HUES6 (cell line): ENCODE results near the gene CADPS2.
"Not testable (repeated sequence)": the region's sequence is repeated elsewhere in the genome, so short reads cannot be mapped to it uniquely, and the experiment has no call there.

ENCODE experiments used
- H3K27ac ChIP-seq: 2 replicates; pipeline ENCODE4 v1.7.0; 2013; ENCODE audit warnings: low read depth, mild to moderate bottlenecking, low read length, inconsistent platforms
- H3K27me3 ChIP-seq: 2 replicates; pipeline ENCODE4 v1.6.1; 2013; ENCODE audit warnings: low read length; ENCODE audit not compliant: control insufficient read depth, insufficient read depth
- H3K36me3 ChIP-seq: 2 replicates; pipeline ENCODE4 v1.6.1; 2013; ENCODE audit warnings: low read length; ENCODE audit not compliant: control insufficient read depth, insufficient read depth
- H3K4me1 ChIP-seq: 2 replicates; pipeline ENCODE4 v1.6.1; 2013; ENCODE audit warnings: low read length; ENCODE audit not compliant: control insufficient read depth, insufficient read depth
- H3K4me3 ChIP-seq: 2 replicates; pipeline ENCODE4 v1.5.1; 2013; ENCODE audit warnings: low read depth, low read length
- H3K9ac ChIP-seq: one replicate; pipeline ENCODE4 v1.6.1; 2013; ENCODE audit warnings: mild to moderate bottlenecking, low read length
- H3K9me3 ChIP-seq: 2 replicates; pipeline ENCODE4 v1.6.1; 2013; ENCODE audit warnings: low read depth, low read length; ENCODE audit not compliant: control insufficient read depth, insufficient read depth

The CADPS2 gene

GRCh38 chr7:122638459-122638858 is 247.8 kb downstream of the CADPS2 start:
- Histone ChIP-seq H3K36me3 (no peaks in the 10 kb centered on the region), H3K4me3 (no peak overlapping the region), H3K27me3 (no peaks in the 10 kb centered on the region), H3K4me1 (no peaks in the 10 kb centered on the region), H3K9me3 (no peaks in the 10 kb centered on the region), H3K27ac (no peak overlapping the region), H3K9ac (no peak overlapping the region)

GRCh38 chr7:122637784-122638183 is 248.5 kb downstream of the CADPS2 start:
- no peak overlapping the region for H3K27ac ChIP-seq
- H3K9me3 ChIP-seq: no peaks in the 10 kb centered on the region
- no peak overlapping the region for H3K9ac ChIP-seq
- no peaks in the 10 kb centered on the region for H3K36me3 ChIP-seq
- no peak overlapping the region for H3K4me3 ChIP-seq
- no peaks in the 10 kb centered on the region for H3K27me3 ChIP-seq
- H3K4me1 ChIP-seq: no peaks in the 10 kb centered on the region

- H3K27me3 ChIP-seq, H3K36me3 ChIP-seq, H3K9me3 ChIP-seq, H3K9ac ChIP-seq, H3K4me3 ChIP-seq, H3K4me1 ChIP-seq, H3K27ac ChIP-seq: not testable (repeated sequence)
Measured at GRCh38 chr7:122635481-122635880, 250.8 kb downstream of the CADPS2 start.

GRCh38 chr7:122633472-122633871 is 252.8 kb downstream of the CADPS2 start:
- Histone ChIP-seq H3K9me3 (no peaks in the 10 kb centered on the region), H3K4me1 (no peaks in the 10 kb centered on the region), H3K36me3 (no peaks in the 10 kb centered on the region), H3K4me3 (no peak overlapping the region), H3K27ac (no peak overlapping the region), H3K27me3 (no peaks in the 10 kb centered on the region), H3K9ac (no peak overlapping the region)

GRCh38 chr7:122632238-122632637 is 254.0 kb downstream of the CADPS2 start:
- H3K27me3 ChIP-seq: no peaks in the 10 kb centered on the region
- H3K4me1 ChIP-seq: no peaks in the 10 kb centered on the region
- no peak overlapping the region for H3K9ac ChIP-seq
- no peaks in the 10 kb centered on the region for H3K9me3 ChIP-seq
- no peak overlapping the region for H3K27ac ChIP-seq
- H3K36me3 ChIP-seq: no peaks in the 10 kb centered on the region
- no peak overlapping the region for H3K4me3 ChIP-seq

- no peak overlapping the region for H3K9ac ChIP-seq
- H3K36me3 ChIP-seq: no peaks in the 10 kb centered on the region
- H3K4me3 ChIP-seq: no peak overlapping the region
- no peaks in the 10 kb centered on the region for H3K9me3 ChIP-seq
- H3K4me1 ChIP-seq: no peaks in the 10 kb centered on the region
- no peaks in the 10 kb centered on the region for H3K27me3 ChIP-seq
- H3K27ac ChIP-seq: no peak overlapping the region
Measured at GRCh38 chr7:122629412-122629953, 256.8 kb downstream of the CADPS2 start.

- Histone ChIP-seq H3K4me1 (no peaks in the 10 kb centered on the region), H3K9me3 (no peaks in the 10 kb centered on the region), H3K9ac (no peak overlapping the region), H3K4me3 (no peak overlapping the region), H3K27ac (no peak overlapping the region), H3K27me3 (no peaks in the 10 kb centered on the region), H3K36me3 (no peaks in the 10 kb centered on the region)
Measured at GRCh38 chr7:122628651-122629411, 257.4 kb downstream of the CADPS2 start.

GRCh38 chr7:122626785-122627184 is 259.5 kb downstream of the CADPS2 start:
- Histone ChIP-seq H3K27me3 (no peaks in the 10 kb centered on the region), H3K4me1 (no peaks in the 10 kb centered on the region), H3K27ac (no peak overlapping the region), H3K9ac (no peak overlapping the region), H3K4me3 (no peak overlapping the region), H3K9me3 (no peaks in the 10 kb centered on the region), H3K36me3 (no peaks in the 10 kb centered on the region)

- no peaks in the 10 kb centered on the region for H3K9me3 ChIP-seq
- H3K9ac ChIP-seq: no peak overlapping the region
- no peak overlapping the region for H3K27ac ChIP-seq
- no peaks in the 10 kb centered on the region for H3K36me3 ChIP-seq
- no peaks in the 10 kb centered on the region for H3K4me1 ChIP-seq
- no peak overlapping the region for H3K4me3 ChIP-seq
- H3K27me3 ChIP-seq: no peaks in the 10 kb centered on the region
Measured at GRCh38 chr7:122622682-122623081, 263.6 kb downstream of the CADPS2 start.

- Histone ChIP-seq H3K9ac (no peak overlapping the region), H3K4me3 (no peak overlapping the region)
Measured at GRCh38 chr7:122619664-122620063, 266.6 kb downstream of the CADPS2 start.

GRCh38 chr7:122618585-122619189 is 267.6 kb downstream of the CADPS2 start:
- Histone ChIP-seq H3K27me3 (no peaks in the 10 kb centered on the region), H3K9me3 (no peaks in the 10 kb centered on the region), H3K9ac (no peak overlapping the region), H3K36me3 (no peaks in the 10 kb centered on the region), H3K4me3 (no peak overlapping the region), H3K4me1 (no peaks in the 10 kb centered on the region), H3K27ac (no peak overlapping the region)

More at GRCh38 chr7:122619664-122620063, 266.6 kb downstream of the CADPS2 start:
- H3K4me1 ChIP-seq: no peaks in the 10 kb centered on the region
- no peaks in the 10 kb centered on the region for H3K9me3 ChIP-seq
- H3K27ac ChIP-seq: no peak overlapping the region
- no peaks in the 10 kb centered on the region for H3K27me3 ChIP-seq
- H3K36me3 ChIP-seq: no peaks in the 10 kb centered on the region
